ENCODE data around the gene ACP2. TPM values are rescaled to one million over a fixed set of nuclear protein-coding genes. Genes with fewer than 3 reads are reported as not detected.

Gene ACP2
- total and polyA plus RNA-seq, 4 donors: 40.6 to 74.7 (median 60.8) TPM

DNA sequence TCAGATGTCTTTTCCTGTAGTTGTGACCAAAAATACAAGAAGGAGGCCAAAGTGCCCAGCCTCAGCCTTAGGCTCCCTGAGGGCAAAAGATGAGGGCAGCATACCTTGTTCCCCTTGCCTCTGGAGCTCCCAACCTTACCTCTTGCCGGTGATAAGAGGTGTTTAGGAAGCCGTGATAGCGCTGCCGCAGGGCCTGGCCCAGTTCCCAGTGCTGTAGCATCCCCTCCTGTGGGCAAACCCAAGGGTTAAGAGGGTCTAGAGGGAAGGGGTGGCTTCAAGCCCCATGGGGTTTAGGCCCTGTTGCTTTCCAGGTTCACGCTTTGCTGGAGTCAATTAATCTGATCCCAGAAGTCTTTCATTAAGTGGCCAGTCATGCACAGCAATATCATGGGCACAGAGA, 1.1 kb downstream of the ACP2 start:
- H3K36me3 ChIP-seq (ENCODE audit: control insufficient read depth in 4 of 4, insufficient read depth in 4 of 4, low read length in 4 of 4): peaks cover 9 to 26% (median 17%) of the 10 kb centered on the region in 4 donors
- H3K4me1 ChIP-seq (ENCODE audit: control insufficient read depth in 5 of 5, insufficient read depth in 5 of 5, low read length in 5 of 5): peaks cover 0 to 19% (median 10%) of the 10 kb centered on the region in 5 donors
- no peak overlapping the region for H3K4me3 ChIP-seq
- H3K9me3 ChIP-seq (ENCODE audit: control insufficient read depth in 4 of 4, insufficient read depth in 3 of 4, low read length in 3 of 4): no peaks in the 10 kb centered on the region
- no peak for ATAC-seq (ENCODE audit: insufficient read depth, low FRiP score)
- 89 to 93% methylated on average over 5 of the region's 5 CpGs for WGBS, 2 donors
- H3K27ac ChIP-seq (ENCODE audit: low read depth in 1 of 2, low read length in 1 of 2): no peak overlapping the region
- DNase-seq: no peak
- H3K27me3 ChIP-seq (ENCODE audit: control insufficient read depth in 3 of 3, insufficient read depth in 3 of 3, low read length in 2 of 3): no peaks in the 10 kb centered on the region
- TF ChIP-seq CTCF (IDR thresholded peaks at IDR 0.05; ENCODE audit: control extremely low read depth, extremely low read depth): no peak
- H3K9ac ChIP-seq (ENCODE audit: insufficient read depth in 1 of 2, low read length in 2 of 2): peak overlapping the region in 1 of 2 donors; percentile 86

GRCh38 chr11:47245611-47246357, 2.8 kb downstream of the ACP2 start:
- Histone ChIP-seq H3K9me3 (ENCODE audit: control insufficient read depth in 4 of 4, insufficient read depth in 3 of 4, low read length in 3 of 4) (no peaks in the 10 kb centered on the region), H3K36me3 (ENCODE audit: control insufficient read depth in 4 of 4, insufficient read depth in 4 of 4, low read length in 4 of 4) (peaks cover 9 to 35% (median 27%) of the 10 kb centered on the region in 4 donors), H3K4me3 (no peak overlapping the region), H3K4me1 (ENCODE audit: control insufficient read depth in 5 of 5, insufficient read depth in 5 of 5, low read length in 5 of 5) (peaks cover 0 to 19% (median 10%) of the 10 kb centered on the region in 5 donors), H3K27ac (ENCODE audit: low read depth in 1 of 2, low read length in 1 of 2) (peak overlapping the region in 1 of 2 donors; percentile 2), H3K9ac (ENCODE audit: insufficient read depth in 1 of 2, low read length in 2 of 2) (no peak overlapping the region), H3K27me3 (ENCODE audit: control insufficient read depth in 3 of 3, insufficient read depth in 3 of 3, low read length in 2 of 3) (no peaks in the 10 kb centered on the region)
- DNase-seq (no peak), ATAC-seq (ENCODE audit: insufficient read depth, low FRiP score) (no peak)
- WGBS, 2 donors: 88 to 91% methylated on average over 11 of the region's 11 CpGs
- TF ChIP-seq CTCF (IDR thresholded peaks at IDR 0.05; ENCODE audit: control extremely low read depth, extremely low read depth): no peak

DNA sequence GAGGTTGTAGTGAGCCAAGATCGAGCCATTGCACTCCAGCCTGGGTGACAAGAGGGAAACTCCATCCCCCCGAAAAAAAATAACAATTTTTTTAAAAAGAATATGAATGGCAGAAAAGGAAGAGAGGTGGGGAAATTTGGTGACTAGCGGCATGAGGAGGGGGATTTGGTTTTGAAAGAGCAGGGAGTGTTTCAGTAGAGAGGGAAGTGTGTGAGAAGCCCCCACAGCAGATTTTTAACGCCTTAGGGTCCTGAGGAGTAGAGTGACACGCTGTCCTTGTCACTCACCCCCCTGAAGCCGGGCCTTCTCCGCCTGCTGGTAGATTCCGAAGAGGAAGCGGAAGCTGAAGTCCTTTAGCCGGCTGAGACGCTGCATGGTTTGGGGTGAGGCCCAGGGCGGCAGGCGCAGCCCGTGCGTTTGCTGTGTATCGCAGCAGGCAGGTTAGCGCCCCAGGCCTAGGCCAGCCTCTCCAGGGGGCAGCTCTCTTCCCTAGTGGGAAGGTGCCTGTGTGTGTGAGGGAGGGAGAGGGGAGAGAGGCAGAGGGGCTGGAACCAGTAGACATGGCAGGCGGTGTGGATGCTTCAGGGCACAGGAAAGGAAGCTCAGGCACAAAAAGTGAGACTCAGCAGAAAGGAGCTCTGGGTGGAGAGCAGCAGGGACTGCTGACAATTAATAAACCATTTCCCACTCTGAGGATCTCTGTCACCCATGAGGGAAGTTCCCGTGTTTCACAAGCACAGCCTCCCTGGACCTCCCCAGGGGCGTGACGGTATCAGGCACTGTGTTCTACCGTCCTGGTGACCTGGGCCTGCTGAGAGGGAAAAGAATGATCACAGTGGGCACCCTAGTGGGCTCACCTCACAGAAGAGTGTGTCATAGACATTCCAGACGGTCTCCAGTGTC, 3.9 kb downstream of the ACP2 start:
- Histone ChIP-seq H3K9me3 (ENCODE audit: control insufficient read depth in 4 of 4, insufficient read depth in 3 of 4, low read length in 3 of 4) (no peaks in the 10 kb centered on the region), H3K4me1 (ENCODE audit: control insufficient read depth in 5 of 5, insufficient read depth in 5 of 5, low read length in 5 of 5) (peaks cover 0 to 19% (median 10%) of the 10 kb centered on the region in 5 donors), H3K36me3 (ENCODE audit: control insufficient read depth in 4 of 4, insufficient read depth in 4 of 4, low read length in 4 of 4) (peaks cover 13 to 42% (median 29%) of the 10 kb centered on the region in 4 donors), H3K4me3 (no peak overlapping the region), H3K27ac (ENCODE audit: low read depth in 1 of 2, low read length in 1 of 2) (peak overlapping the region in 1 of 2 donors; percentile 37), H3K27me3 (ENCODE audit: control insufficient read depth in 3 of 3, insufficient read depth in 3 of 3, low read length in 2 of 3) (no peaks in the 10 kb centered on the region), H3K9ac (ENCODE audit: insufficient read depth in 1 of 2, low read length in 2 of 2) (no peak overlapping the region)
- 91 to 93% methylated on average over 21 to 23 of the region's 23 CpGs for WGBS, 2 donors
- ATAC-seq (ENCODE audit: insufficient read depth, low FRiP score) (no peak), DNase-seq (no peak)
- TF ChIP-seq CTCF (IDR thresholded peaks at IDR 0.05; ENCODE audit: control extremely low read depth, extremely low read depth): no peak

Measured in lung (tissue), 12 donors.